OCI-LY7 (cell line): ENCODE measurements around the gene GPHN. TPM values are rescaled to one million over a fixed set of nuclear protein-coding genes. Genes with fewer than 3 reads are reported as not detected.

Source experiments
- BruUV-seq: library from RNA; stranded (reverse); fragments of 400-500 nt; replicated peaks from 2 replicates; lab custom pipeline; 2021; lab: Mats Ljungman, UMichigan
- CTCF ChIA-PET: fragments of 300-600 bp; sonication (Branson Sonifier 250); formaldehyde crosslinking; loops from one replicate; lab custom pipeline; 2022; ENCODE audit warnings: antibody characterized with exemption; ENCODE audit not compliant: unreplicated experiment; lab: Charles Lee
- POLR2A ChIA-PET: fragments of 300-600 bp; sonication (Branson Sonifier 250); formaldehyde crosslinking; loops from one replicate; lab custom pipeline; 2022; ENCODE audit warnings: antibody characterized with exemption; lab: Charles Lee
- DNase-seq: peaks from one replicate; pipeline ENCODE4 v3.0.0-alpha.2; 2015; ENCODE audit warnings: low spot score
- H2AFZ ChIP-seq: fragments of 200-600 bp; sonication (generic), shearing (Covaris generic); 2 replicates; pipeline ENCODE4 v1.6.1; 2014; ENCODE audit warnings: mild to moderate bottlenecking, antibody characterized with exemption, low read length, moderate library complexity
- H3K27ac ChIP-seq: fragments of 200-600 bp; sonication (generic); 2 replicates; pipeline ENCODE4 v1.5.1; 2014; ENCODE audit warnings: mixed run types, low read depth, mild to moderate bottlenecking, moderate library complexity, low read length, inconsistent platforms; ENCODE audit not compliant: poor library complexity, severe bottlenecking
- H3K36me3 ChIP-seq: fragments of 200-600 bp; sonication (generic); 2 replicates; pipeline ENCODE4 v1.6.1; 2014; ENCODE audit warnings: mild to moderate bottlenecking, antibody characterized with exemption, low read length, moderate library complexity, mixed read lengths; ENCODE audit not compliant: insufficient read depth
- H3K4me1 ChIP-seq: fragments of 200-600 bp; sonication (generic); 2 replicates; pipeline ENCODE4 v1.5.1; 2014; ENCODE audit warnings: mild to moderate bottlenecking, low read length; ENCODE audit not compliant: insufficient read depth, poor library complexity, severe bottlenecking
- H3K4me2 ChIP-seq: fragments of 200-600 bp; sonication (generic); 2 replicates; pipeline ENCODE4 v1.6.1; 2014; ENCODE audit warnings: mild to moderate bottlenecking, low read length
- H3K4me3 ChIP-seq: fragments of 200-600 bp; sonication (generic); 2 replicates; pipeline ENCODE4 v1.5.1; 2014; ENCODE audit warnings: mild to moderate bottlenecking, low read depth, low read length; ENCODE audit not compliant: poor library complexity, severe bottlenecking
- H3K79me2 ChIP-seq: fragments of 200-600 bp; sonication (generic); 2 replicates; pipeline ENCODE4 v1.6.1; 2016; ENCODE audit warnings: low read depth, mild to moderate bottlenecking, low read length, moderate library complexity, mixed read lengths; ENCODE audit not compliant: insufficient read depth
- H3K9me2 ChIP-seq: fragments of 200-600 bp; sonication (generic); 2 replicates; pipeline ENCODE4 v1.6.1; 2016; ENCODE audit warnings: mild to moderate bottlenecking, low read length, mixed read lengths; ENCODE audit not compliant: insufficient read depth
- H3K9me3 ChIP-seq: fragments of 200-600 bp; sonication (generic); 2 replicates; pipeline ENCODE4 v1.6.1; 2014; ENCODE audit warnings: mild to moderate bottlenecking, mixed run types, low read length, mixed read lengths
- H4K20me1 ChIP-seq: fragments of 200-600 bp; sonication (generic); 2 replicates; pipeline ENCODE4 v1.6.1; 2014; ENCODE audit warnings: mild to moderate bottlenecking, antibody characterized with exemption, low read length, moderate library complexity, mixed read lengths; ENCODE audit not compliant: insufficient read depth
- EZH2phosphoT487 ChIP-seq: fragments of 200-600 bp; sonication (generic); IDR thresholded peaks from 2 replicates; pipeline ENCODE4 v1.6.1; 2018; ENCODE audit warnings: low read depth, borderline replicate concordance, mild to moderate bottlenecking, mixed run types, antibody characterized with exemption, low read length, moderate library complexity, mixed read lengths
- intact Hi-C: fragments of 100-400 bp; cut with micrococcal nuclease; formaldehyde crosslinking; loops from one replicate; pipeline ENCODE4 v1.10.0; 2022; ENCODE audit not compliant: unreplicated experiment
- total RNA-seq, 2 experiments: library from RNA; depleted of rRNA in 1 of 2; stranded (reverse); fragments of >200 nt in 1 of 2; shearing (Covaris generic) in 1 of 2; gene quantifications; 2 replicates each; pipeline ENCODE4 v1.2.3, GENCODE V29; 2014 to 2022
- TF ChIP-seq, protein P1 (sequence below): fragments of 200-600 bp; sonication (generic); conservative IDR thresholded peaks from 2 replicates; pipeline ENCODE4 v1.5.1; 2014; ENCODE audit warnings: mild to moderate bottlenecking, antibody characterized with exemption, low read length, moderate library complexity, mixed read lengths

Gene GPHN
- total RNA-seq, 2 experiments from 2014 or later = not detected

- Histone ChIP-seq H3K4me3 (no peak overlapping the region), H2AFZ (no peak overlapping the region), H3K9me2 (no peaks in the 10 kb centered on the region), H3K27ac (no peak overlapping the region), H4K20me1 (no peaks in the 10 kb centered on the region), H3K79me2 (no peaks in the 10 kb centered on the region), H3K4me2 (no peak overlapping the region), H3K9me3 (peaks cover 4% of the 10 kb centered on the region; the same call in 1 of the 2 replicates), H3K4me1 (no peaks in the 10 kb centered on the region), H3K36me3 (no peaks in the 10 kb centered on the region)
- no peak for TF ChIP-seq EZH2phosphoT487
- TF ChIP-seq, protein P1, sequence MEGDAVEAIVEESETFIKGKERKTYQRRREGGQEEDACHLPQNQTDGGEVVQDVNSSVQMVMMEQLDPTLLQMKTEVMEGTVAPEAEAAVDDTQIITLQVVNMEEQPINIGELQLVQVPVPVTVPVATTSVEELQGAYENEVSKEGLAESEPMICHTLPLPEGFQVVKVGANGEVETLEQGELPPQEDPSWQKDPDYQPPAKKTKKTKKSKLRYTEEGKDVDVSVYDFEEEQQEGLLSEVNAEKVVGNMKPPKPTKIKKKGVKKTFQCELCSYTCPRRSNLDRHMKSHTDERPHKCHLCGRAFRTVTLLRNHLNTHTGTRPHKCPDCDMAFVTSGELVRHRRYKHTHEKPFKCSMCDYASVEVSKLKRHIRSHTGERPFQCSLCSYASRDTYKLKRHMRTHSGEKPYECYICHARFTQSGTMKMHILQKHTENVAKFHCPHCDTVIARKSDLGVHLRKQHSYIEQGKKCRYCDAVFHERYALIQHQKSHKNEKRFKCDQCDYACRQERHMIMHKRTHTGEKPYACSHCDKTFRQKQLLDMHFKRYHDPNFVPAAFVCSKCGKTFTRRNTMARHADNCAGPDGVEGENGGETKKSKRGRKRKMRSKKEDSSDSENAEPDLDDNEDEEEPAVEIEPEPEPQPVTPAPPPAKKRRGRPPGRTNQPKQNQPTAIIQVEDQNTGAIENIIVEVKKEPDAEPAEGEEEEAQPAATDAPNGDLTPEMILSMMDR = no peak
- BruUV-seq = no TSS peak
- ChIA-PET CTCF (no interaction called here), POLR2A (no interaction called here)
- no peak for DNase-seq
- intact Hi-C loops = no loop called here
These were observed 665.8 kb downstream of the GPHN start for GRCh38 chr14:67173719-67174118.

DNA sequence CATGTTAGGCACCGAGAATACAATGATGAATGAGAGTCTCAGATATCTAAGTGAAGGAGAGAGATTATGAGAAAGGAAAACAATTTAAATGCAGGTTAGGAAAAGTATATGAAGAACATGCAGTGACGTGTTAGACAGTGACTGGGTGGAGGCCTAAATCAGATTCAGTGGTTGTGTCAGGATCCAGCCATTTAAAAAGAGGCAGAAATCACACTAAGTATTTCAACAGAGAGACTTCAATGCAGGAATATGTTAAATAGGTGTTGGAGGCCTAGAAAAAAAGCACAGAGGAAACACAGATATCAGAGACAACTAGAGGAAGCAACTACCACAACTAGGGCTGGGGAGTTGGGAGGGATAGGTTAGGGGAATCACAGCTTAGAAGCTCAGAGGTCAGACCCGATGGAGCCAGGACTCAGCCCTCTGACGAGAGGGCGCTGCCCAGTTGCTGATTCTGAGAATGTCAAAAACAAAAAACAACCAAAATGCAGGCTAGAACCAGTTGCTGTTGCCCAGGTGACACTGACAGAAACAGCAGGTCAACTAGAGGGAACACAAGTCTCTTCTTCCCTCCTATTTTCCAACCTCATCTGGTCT is 678.3 kb downstream of the GPHN start:
- Histone ChIP-seq H3K9me3 (no peaks in the 10 kb centered on the region), H2AFZ (no peak overlapping the region), H3K36me3 (no peaks in the 10 kb centered on the region), H3K9me2 (no peaks in the 10 kb centered on the region), H3K27ac (no peak overlapping the region), H3K4me1 (no peaks in the 10 kb centered on the region), H4K20me1 (no peaks in the 10 kb centered on the region), H3K4me2 (no peak overlapping the region), H3K79me2 (no peaks in the 10 kb centered on the region), H3K4me3 (no peak overlapping the region)
- ChIA-PET POLR2A (no interaction called here), CTCF (no interaction called here)
- TF ChIP-seq, protein P1 = no peak
- no peak for TF ChIP-seq EZH2phosphoT487
- DNase-seq = no peak
- intact Hi-C loops = no loop called here
- BruUV-seq = no TSS peak

GRCh38 chr14:67186789-67187584 is 679.0 kb downstream of the GPHN start:
- Histone ChIP-seq H4K20me1 (no peaks in the 10 kb centered on the region), H2AFZ (no peak overlapping the region), H3K4me2 (no peak overlapping the region), H3K36me3 (no peaks in the 10 kb centered on the region), H3K9me3 (no peaks in the 10 kb centered on the region), H3K9me2 (no peaks in the 10 kb centered on the region), H3K79me2 (no peaks in the 10 kb centered on the region), H3K4me3 (no peak overlapping the region), H3K27ac (no peak overlapping the region), H3K4me1 (no peaks in the 10 kb centered on the region)
- no TSS peak for BruUV-seq
- intact Hi-C loops = no loop called here
- ChIA-PET CTCF (no interaction called here), POLR2A (no interaction called here)
- DNase-seq = no peak
- TF ChIP-seq, protein P1 = no peak
- TF ChIP-seq EZH2phosphoT487 = no peak
